ENCODE data around the gene ESPL1. TPM values are rescaled to one million over a fixed set of nuclear protein-coding genes. Genes with fewer than 3 reads are reported as not detected.

The ESPL1 gene
- polyA plus RNA-seq, 3 donors, result 0.79 TPM; not detected in 2

GRCh38 chr12:53265783-53266182 lies 2.3 kb upstream of the ESPL1 start:
- H3K27me3 Mint-ChIP-seq (ENCODE audit: low read depth in 3 of 3), result peaks cover 0 to 2% (median 0%) of the 10 kb centered on the region in 3 donors
- no peak overlapping the region for H3K4me3 Mint-ChIP-seq
- H3K36me3 ChIP-seq (replicated peaks in 1 of 2; ENCODE audit: control insufficient read depth in 1 of 2, insufficient read depth in 2 of 2, low read length in 2 of 2), result no peaks in the 10 kb centered on the region
- no peak for DNase-seq
- peaks cover 38% of the 10 kb centered on the region for H3K4me1 Mint-ChIP-seq
- peaks cover 0 to 9% of the 10 kb centered on the region in 2 donors for H3K36me3 Mint-ChIP-seq
- 100% methylated on average over 1 of the region's 2 CpGs for WGBS (ENCODE audit: insufficient coverage)
- H3K27ac ChIP-seq (ENCODE audit: low read depth in 1 of 2, low read length in 2 of 2), result no peak overlapping the region
- H3K79me2 ChIP-seq (ENCODE audit: insufficient read depth, low read length), result peaks cover 27% of the 10 kb centered on the region
- no peaks in the 10 kb centered on the region for H4K20me1 ChIP-seq (ENCODE audit: insufficient read depth, low read length)
- no peaks in the 10 kb centered on the region for H3K9me3 Mint-ChIP-seq
- H3K27me3 ChIP-seq (ENCODE audit: control insufficient read depth in 2 of 2, insufficient read depth in 2 of 2, low read length in 2 of 2), result no peaks in the 10 kb centered on the region
- no peak overlapping the region for H2AFZ ChIP-seq (ENCODE audit: insufficient read depth, low read depth, low read length, poor library complexity, severe bottlenecking)
- H3K27ac Mint-ChIP-seq, result peak overlapping the region in 1 of 7 donors; percentile 52
- H3K9me3 ChIP-seq (replicated peaks in 1 of 2; ENCODE audit: control insufficient read depth in 1 of 2, insufficient read depth in 1 of 2, low read length in 2 of 2), result no peaks in the 10 kb centered on the region
- intact Hi-C loops (cut with micrococcal nuclease), result loop anchor here in 1 of 2 donors (5.0 kb wide), 1 partner anchor 43 kb away; no protein-coding TSS in a partner anchor
- H3K9ac ChIP-seq (ENCODE audit: insufficient read depth, low read length, poor library complexity, severe bottlenecking), result no peak overlapping the region
- no peak overlapping the region for H3K4me3 ChIP-seq (replicated peaks in 1 of 3; ENCODE audit: low read depth in 2 of 3, low read length in 3 of 3)
- H3K4me2 ChIP-seq (replicated peaks; ENCODE audit: extremely low read depth, low read length, poor library complexity, severe bottlenecking), result no peak overlapping the region
- peaks cover 29 to 34% of the 10 kb centered on the region in 2 donors for H3K4me1 ChIP-seq (ENCODE audit: control insufficient read depth in 1 of 2, insufficient read depth in 2 of 2, low read length in 2 of 2)
- no peak for TF ChIP-seq CTCF (IDR thresholded peaks at IDR 0.05)

- H3K4me2 ChIP-seq (replicated peaks; ENCODE audit: extremely low read depth, low read length, poor library complexity, severe bottlenecking), result peak overlapping the region; percentile 93
- peak overlapping the region; percentile 70 for H3K9ac ChIP-seq (ENCODE audit: insufficient read depth, low read length, poor library complexity, severe bottlenecking)
- peaks cover 30% of the 10 kb centered on the region for H3K79me2 ChIP-seq (ENCODE audit: insufficient read depth, low read length)
- no peaks in the 10 kb centered on the region for H3K9me3 ChIP-seq (replicated peaks in 1 of 2; ENCODE audit: control insufficient read depth in 1 of 2, insufficient read depth in 1 of 2, low read length in 2 of 2)
- peaks cover 4 to 23% of the 10 kb centered on the region in 2 donors for H3K36me3 Mint-ChIP-seq
- peak; percentile 41 to 50 (median 42) for DNase-seq
- WGBS (ENCODE audit: insufficient coverage), result 0% methylated on average over 4 of the region's 18 CpGs
- H2AFZ ChIP-seq (ENCODE audit: insufficient read depth, low read depth, low read length, poor library complexity, severe bottlenecking), result peak overlapping the region; percentile 86
- no peaks in the 10 kb centered on the region for H4K20me1 ChIP-seq (ENCODE audit: insufficient read depth, low read length)
- H3K4me3 ChIP-seq (replicated peaks in 1 of 3; ENCODE audit: low read depth in 2 of 3, low read length in 3 of 3), result peak overlapping the region; percentile 72 to 96 (median 85)
- no peaks in the 10 kb centered on the region for H3K36me3 ChIP-seq (replicated peaks in 1 of 2; ENCODE audit: control insufficient read depth in 1 of 2, insufficient read depth in 2 of 2, low read length in 2 of 2)
- no peaks in the 10 kb centered on the region for H3K27me3 Mint-ChIP-seq (ENCODE audit: low read depth in 3 of 3)
- peak overlapping the region; percentile 87 to 97 (median 92) for H3K27ac Mint-ChIP-seq
- peak overlapping the region; percentile 49 to 84 for H3K27ac ChIP-seq (ENCODE audit: low read depth in 1 of 2, low read length in 2 of 2)
- no peaks in the 10 kb centered on the region for H3K9me3 Mint-ChIP-seq
- intact Hi-C loops (cut with micrococcal nuclease), result loop anchor here in 1 of 2 donors (5.0 kb wide), 1 partner anchor 45 kb away; no protein-coding TSS in a partner anchor
- no peak for TF ChIP-seq CTCF (IDR thresholded peaks at IDR 0.05)
- H3K27me3 ChIP-seq (ENCODE audit: control insufficient read depth in 2 of 2, insufficient read depth in 2 of 2, low read length in 2 of 2), result no peaks in the 10 kb centered on the region
- peaks cover 38% of the 10 kb centered on the region for H3K4me1 Mint-ChIP-seq
- H3K4me1 ChIP-seq (ENCODE audit: control insufficient read depth in 1 of 2, insufficient read depth in 2 of 2, low read length in 2 of 2), result peaks cover 29 to 34% of the 10 kb centered on the region in 2 donors
- H3K4me3 Mint-ChIP-seq, result peak overlapping the region; percentile 98 to 99
Measured at GRCh38 chr12:53267306-53267998, 647 bp upstream of the ESPL1 start.
